Loucy (cell line): ENCODE measurements around the gene CDCP1.

ENCODE experiments used
- H2AFZ ChIP-seq: fragments of 200-600 bp; sonication (generic); 2 replicates; pipeline ENCODE4 v1.6.0; 2016; ENCODE audit warnings: antibody characterized with exemption, mild to moderate bottlenecking, low read length, moderate library complexity
- H3F3A ChIP-seq: fragments of 200-600 bp; 2 replicates; pipeline ENCODE4 v1.6.0; 2016; ENCODE audit warnings: antibody characterized with exemption, low read depth, mild to moderate bottlenecking
- H3K27me3 ChIP-seq: fragments of 200-600 bp; sonication (generic); 2 replicates; pipeline ENCODE4 v1.6.1; 2014; ENCODE audit warnings: low read length, mild to moderate bottlenecking; ENCODE audit not compliant: insufficient read depth, poor library complexity, severe bottlenecking
- H3K36me3 ChIP-seq: fragments of 200-600 bp; sonication (generic); 2 replicates; pipeline ENCODE4 v1.6.1; 2016; ENCODE audit warnings: low read length; ENCODE audit not compliant: insufficient read depth
- H3K4me1 ChIP-seq: fragments of 200-600 bp; sonication (generic); 2 replicates; pipeline ENCODE4 v1.5.1; 2014; ENCODE audit warnings: low read length, mild to moderate bottlenecking; ENCODE audit not compliant: insufficient read depth, poor library complexity, severe bottlenecking
- H3K4me2 ChIP-seq: fragments of 200-600 bp; sonication (generic); 2 replicates; pipeline ENCODE4 v1.6.0; 2014; ENCODE audit warnings: antibody characterized with exemption, low read length, low read depth, mild to moderate bottlenecking; ENCODE audit not compliant: poor library complexity, severe bottlenecking
- H3K4me3 ChIP-seq: fragments of 200-600 bp; sonication (generic); 2 replicates; pipeline ENCODE4 v1.5.1; 2014; ENCODE audit warnings: low read length, mild to moderate bottlenecking, mixed read lengths; ENCODE audit not compliant: poor library complexity, severe bottlenecking
- H3K79me2 ChIP-seq: fragments of 200-600 bp; sonication (generic); 2 replicates; pipeline ENCODE4 v1.6.1; 2014; ENCODE audit warnings: low read length; ENCODE audit not compliant: insufficient read depth
- H3K9ac ChIP-seq: fragments of 200-600 bp; sonication (generic); 2 replicates; pipeline ENCODE4 v1.6.0; 2014; ENCODE audit warnings: mild to moderate bottlenecking, low read depth, low read length, moderate library complexity; ENCODE audit not compliant: poor library complexity, severe bottlenecking
- H3K9me2 ChIP-seq: fragments of 200-600 bp; sonication (generic); replicated peaks from 2 replicates; pipeline ENCODE4 v1.6.1; 2016; ENCODE audit warnings: low read depth, low read length, mixed read lengths
- H3K9me3 ChIP-seq: fragments of 200-600 bp; sonication (generic); 2 replicates; pipeline ENCODE4 v1.6.1; 2014; ENCODE audit warnings: mild to moderate bottlenecking, antibody characterized with exemption, low read length, low read depth; ENCODE audit not compliant: insufficient read depth
- H4K20me1 ChIP-seq: fragments of 200-600 bp; sonication (generic); 2 replicates; pipeline ENCODE4 v1.6.0; 2014; ENCODE audit warnings: antibody characterized with exemption, low read length, mild to moderate bottlenecking; ENCODE audit not compliant: insufficient read depth, poor library complexity, severe bottlenecking
- CTCF ChIP-seq: fragments of 200-600 bp; sonication (generic); conservative IDR thresholded peaks from 2 replicates; pipeline ENCODE4 v1.5.1; 2014; ENCODE audit warnings: mild to moderate bottlenecking, antibody characterized with exemption, low read length
- EZH2phosphoT487 ChIP-seq: fragments of 200-600 bp; IDR thresholded peaks from 2 replicates; pipeline ENCODE4 v1.6.1; 2018; ENCODE audit warnings: antibody characterized with exemption, mild to moderate bottlenecking, moderate library complexity, borderline replicate concordance

The CDCP1 gene

DNA sequence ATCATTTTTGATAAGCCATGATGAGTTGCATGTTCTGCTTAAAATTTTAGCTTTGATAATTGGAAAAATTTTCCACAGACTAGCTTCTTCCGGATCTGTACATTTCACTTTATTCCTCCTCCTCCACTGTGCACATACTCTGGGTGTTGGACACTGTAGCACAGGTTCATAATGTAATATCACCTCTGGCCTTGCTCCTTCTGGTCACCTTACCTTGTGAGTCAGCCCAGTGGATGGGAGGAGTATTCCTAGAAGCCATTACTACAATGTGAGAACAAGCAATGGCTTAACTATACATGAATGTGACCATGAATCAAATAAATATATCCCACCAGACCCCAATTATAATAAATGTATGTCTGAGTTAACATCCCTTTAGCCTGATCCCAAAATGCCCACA lies 6.1 kb upstream of the CDCP1 start:
- H3K36me3 ChIP-seq, result no peaks in the 10 kb centered on the region
- peaks cover 8% of the 10 kb centered on the region; the same call in 1 of the 2 replicates for H3K9me3 ChIP-seq
- H3K9me2 ChIP-seq, result no peaks in the 10 kb centered on the region
- H4K20me1 ChIP-seq, result no peaks in the 10 kb centered on the region
- no peak overlapping the region for H3K4me3 ChIP-seq
- no peaks in the 10 kb centered on the region for H3F3A ChIP-seq
- no peak overlapping the region for H2AFZ ChIP-seq
- no peaks in the 10 kb centered on the region for H3K4me1 ChIP-seq
- no peak overlapping the region for H3K9ac ChIP-seq
- H3K79me2 ChIP-seq, result no peaks in the 10 kb centered on the region
- H3K4me2 ChIP-seq, result no peak overlapping the region
- H3K27me3 ChIP-seq, result no peaks in the 10 kb centered on the region
- TF ChIP-seq CTCF (no peak), EZH2phosphoT487 (no peak)

GRCh38 chr3:45151100-45151499 lies 4.9 kb upstream of the CDCP1 start:
- TF ChIP-seq CTCF (no peak), EZH2phosphoT487 (no peak)
- H2AFZ ChIP-seq, result no peak overlapping the region
- H3K9ac ChIP-seq, result no peak overlapping the region
- no peak overlapping the region for H3K4me2 ChIP-seq
- H3K4me1 ChIP-seq, result no peaks in the 10 kb centered on the region
- H3K79me2 ChIP-seq, result no peaks in the 10 kb centered on the region
- H3K4me3 ChIP-seq, result no peak overlapping the region
- H3K9me3 ChIP-seq, result peaks cover 8% of the 10 kb centered on the region; the same call in 1 of the 2 replicates
- no peaks in the 10 kb centered on the region for H3K36me3 ChIP-seq
- H4K20me1 ChIP-seq, result no peaks in the 10 kb centered on the region
- H3K9me2 ChIP-seq, result no peaks in the 10 kb centered on the region
- H3F3A ChIP-seq, result no peaks in the 10 kb centered on the region
- no peaks in the 10 kb centered on the region for H3K27me3 ChIP-seq

- Histone ChIP-seq H3K4me1 (no peaks in the 10 kb centered on the region), H3K9me2 (no peaks in the 10 kb centered on the region), H3K9ac (no peak overlapping the region), H3K4me3 (no peak overlapping the region), H2AFZ (no peak overlapping the region), H3K27me3 (no peaks in the 10 kb centered on the region), H3K9me3 (peaks cover 8% of the 10 kb centered on the region; the same call in 1 of the 2 replicates), H3K79me2 (no peaks in the 10 kb centered on the region), H3K36me3 (no peaks in the 10 kb centered on the region), H3K4me2 (no peak overlapping the region), H3F3A (no peaks in the 10 kb centered on the region), H4K20me1 (no peaks in the 10 kb centered on the region)
- no peak for TF ChIP-seq EZH2phosphoT487
- TF ChIP-seq CTCF, result no peak
Observed at GRCh38 chr3:45148921-45149320, 2.7 kb upstream of the CDCP1 start.
